ENCODE measurements around the gene CDKN2A.

CDKN2A gene

GRCh38 chr9:22026696-22027095 is 32.5 kb upstream of the CDKN2A start:
- H3K27me3 Mint-ChIP-seq = peaks cover 3% of the 10 kb centered on the region
- no peak for ATAC-seq
- no peak overlapping the region for H3K4me3 Mint-ChIP-seq
- no peak for DNase-seq
- H3K36me3 Mint-ChIP-seq (ENCODE audit: low read depth) = no peaks in the 10 kb centered on the region
- no peak overlapping the region for H3K27ac Mint-ChIP-seq
- H3K9me3 Mint-ChIP-seq = peaks cover 4% of the 10 kb centered on the region
- peaks cover 2% of the 10 kb centered on the region for H3K4me1 Mint-ChIP-seq

DNA sequence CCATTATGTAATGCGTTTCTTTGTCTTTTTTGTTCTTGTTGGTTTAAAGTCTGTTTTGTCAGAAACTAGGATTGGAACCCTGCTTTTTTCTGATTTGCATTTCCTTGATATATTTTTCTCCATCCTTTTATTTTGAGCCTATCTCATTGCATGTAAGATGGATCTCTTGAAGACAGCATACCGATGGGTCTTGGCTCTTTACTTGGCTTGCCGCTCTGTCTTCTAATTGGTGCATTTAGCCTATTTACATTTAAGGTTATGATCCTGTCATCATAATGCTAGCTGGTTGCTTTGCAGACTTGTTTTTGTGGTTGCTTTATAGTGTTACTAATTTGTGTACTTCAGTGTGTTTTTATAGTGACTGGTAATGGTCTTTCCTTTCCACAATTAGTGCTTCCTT is 28.2 kb upstream of the CDKN2A start:
- no peaks in the 10 kb centered on the region for H3K4me1 Mint-ChIP-seq
- no peak overlapping the region for H3K4me3 Mint-ChIP-seq
- H3K36me3 Mint-ChIP-seq (ENCODE audit: low read depth) = no peaks in the 10 kb centered on the region
- ATAC-seq (no peak), DNase-seq (no peak)
- H3K9me3 Mint-ChIP-seq = peaks cover 21% of the 10 kb centered on the region
- peaks cover 11% of the 10 kb centered on the region for H3K27me3 Mint-ChIP-seq
- no peak overlapping the region for H3K27ac Mint-ChIP-seq

GRCh38 chr9:22010866-22011625 is 16.9 kb upstream of the CDKN2A start:
- Mint-ChIP-seq H3K27ac (no peak overlapping the region), H3K4me3 (no peak overlapping the region), H3K36me3 (ENCODE audit: low read depth) (no peaks in the 10 kb centered on the region), H3K4me1 (peaks cover 12% of the 10 kb centered on the region), H3K27me3 (peaks cover 56% of the 10 kb centered on the region), H3K9me3 (no peaks in the 10 kb centered on the region)
- DNase-seq (peak; percentile 36), ATAC-seq (no peak)

- Mint-ChIP-seq H3K4me3 (peak overlapping the region; percentile 78), H3K9me3 (no peaks in the 10 kb centered on the region), H3K4me1 (peaks cover 25% of the 10 kb centered on the region), H3K36me3 (ENCODE audit: low read depth) (peaks cover 5% of the 10 kb centered on the region), H3K27me3 (peaks cover 71% of the 10 kb centered on the region), H3K27ac (no peak overlapping the region)
- DNase-seq (no peak), ATAC-seq (no peak)
These were observed 15.3 kb upstream of the CDKN2A start for GRCh38 chr9:22009506-22009867.

GRCh38 chr9:22008717-22009505 is 14.7 kb upstream of the CDKN2A start, which contains the start of gene CDKN2B:
Gene CDKN2B, minus strand, starts transcription at chr9:22009305. Its CDS starts 352 bp downstream, at chr9:22008953.
- peaks cover 25% of the 10 kb centered on the region for H3K4me1 Mint-ChIP-seq
- ATAC-seq = peak; percentile 88
- H3K27ac Mint-ChIP-seq = no peak within 1 kb of the TSS
- DNase-seq = peak; percentile 81
- H3K4me3 Mint-ChIP-seq = peak within 1 kb of the TSS; percentile 78
- peaks cover 76% of the 10 kb centered on the region for H3K27me3 Mint-ChIP-seq
- H3K36me3 Mint-ChIP-seq (ENCODE audit: low read depth) = peaks cover 5% of the 10 kb centered on the region
- H3K9me3 Mint-ChIP-seq = no peaks in the 10 kb centered on the region

DNA sequence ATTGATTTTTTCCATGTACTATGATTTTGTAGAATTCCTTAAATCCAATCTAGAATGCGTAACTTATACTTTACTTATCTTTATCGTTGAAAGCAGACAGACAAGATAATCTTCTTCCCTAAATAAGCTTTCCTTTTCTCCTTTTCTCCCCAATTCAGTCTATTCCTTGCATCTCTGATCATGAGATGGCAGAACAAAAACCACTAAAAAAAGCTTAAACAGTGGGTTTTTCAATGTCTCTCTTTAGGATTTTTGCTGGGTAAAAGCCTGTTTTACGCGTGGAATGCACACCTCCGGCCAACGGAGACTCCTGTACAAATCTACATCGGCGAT is 14.2 kb upstream of the CDKN2A start:
- no peaks in the 10 kb centered on the region for H3K9me3 Mint-ChIP-seq
- H3K27me3 Mint-ChIP-seq = peaks cover 78% of the 10 kb centered on the region
- H3K4me1 Mint-ChIP-seq = peaks cover 25% of the 10 kb centered on the region
- peaks cover 5% of the 10 kb centered on the region for H3K36me3 Mint-ChIP-seq (ENCODE audit: low read depth)
- DNase-seq = no peak
- no peak for ATAC-seq
- H3K27ac Mint-ChIP-seq = no peak overlapping the region
- H3K4me3 Mint-ChIP-seq = peak overlapping the region; percentile 78

- H3K27ac Mint-ChIP-seq = no peak overlapping the region
- peak overlapping the region; percentile 24 for H3K4me3 Mint-ChIP-seq
- no peaks in the 10 kb centered on the region for H3K9me3 Mint-ChIP-seq
- H3K36me3 Mint-ChIP-seq (ENCODE audit: low read depth) = peaks cover 5% of the 10 kb centered on the region
- H3K4me1 Mint-ChIP-seq = peaks cover 25% of the 10 kb centered on the region
- peaks cover 80% of the 10 kb centered on the region for H3K27me3 Mint-ChIP-seq
- ATAC-seq (peak; percentile 3), DNase-seq (no peak)
These were observed 11.8 kb upstream of the CDKN2A start for GRCh38 chr9:22005702-22006606.

GRCh38 chr9:22005021-22005701 is 11.0 kb upstream of the CDKN2A start:
- ATAC-seq (no peak), DNase-seq (no peak)
- Mint-ChIP-seq H3K9me3 (no peaks in the 10 kb centered on the region), H3K27me3 (peaks cover 76% of the 10 kb centered on the region), H3K36me3 (ENCODE audit: low read depth) (peaks cover 5% of the 10 kb centered on the region), H3K27ac (peak overlapping the region; percentile 26), H3K4me1 (peaks cover 22% of the 10 kb centered on the region), H3K4me3 (peak overlapping the region; percentile 24)

- peaks cover 13% of the 10 kb centered on the region for H3K4me1 Mint-ChIP-seq
- peaks cover 5% of the 10 kb centered on the region for H3K36me3 Mint-ChIP-seq (ENCODE audit: low read depth)
- no peak for ATAC-seq
- no peak for DNase-seq
- H3K9me3 Mint-ChIP-seq = no peaks in the 10 kb centered on the region
- H3K27ac Mint-ChIP-seq = no peak overlapping the region
- H3K4me3 Mint-ChIP-seq = no peak overlapping the region
- peaks cover 64% of the 10 kb centered on the region for H3K27me3 Mint-ChIP-seq
These were observed 7.8 kb upstream of the CDKN2A start for GRCh38 chr9:22002038-22002437.

DNA sequence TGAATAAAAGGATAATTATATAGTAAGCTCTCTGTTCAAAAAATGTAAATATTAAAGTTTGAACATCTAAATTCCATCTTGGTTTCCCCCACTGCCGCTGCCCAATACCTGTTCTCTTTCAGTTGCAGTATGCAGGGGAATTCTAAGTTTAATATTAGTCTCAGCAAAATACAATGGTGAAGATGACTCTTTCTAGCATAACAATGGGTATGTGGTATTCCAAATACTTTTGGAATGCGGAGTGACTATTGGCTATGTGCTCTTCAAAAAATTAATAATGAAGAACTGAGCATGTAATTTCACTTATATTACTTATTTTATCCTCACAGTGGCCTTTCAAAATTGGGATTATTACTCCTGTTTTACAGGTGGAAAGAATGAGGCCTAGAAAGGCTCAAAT is 3.8 kb upstream of the CDKN2A start:
- Mint-ChIP-seq H3K36me3 (ENCODE audit: low read depth) (no peaks in the 10 kb centered on the region), H3K4me3 (no peak overlapping the region), H3K27me3 (peaks cover 50% of the 10 kb centered on the region), H3K27ac (no peak overlapping the region), H3K4me1 (peaks cover 15% of the 10 kb centered on the region), H3K9me3 (no peaks in the 10 kb centered on the region)
- ATAC-seq = no peak
- no peak for DNase-seq

GRCh38 chr9:21997480-21997879 is 3.3 kb upstream of the CDKN2A start:
- Mint-ChIP-seq H3K4me3 (no peak overlapping the region), H3K4me1 (peaks cover 15% of the 10 kb centered on the region), H3K9me3 (no peaks in the 10 kb centered on the region), H3K27ac (no peak overlapping the region), H3K27me3 (peaks cover 48% of the 10 kb centered on the region), H3K36me3 (ENCODE audit: low read depth) (no peaks in the 10 kb centered on the region)
- no peak for ATAC-seq
- no peak for DNase-seq

GRCh38 chr9:21996858-21997257 is 2.7 kb upstream of the CDKN2A start:
- H3K9me3 Mint-ChIP-seq = no peaks in the 10 kb centered on the region
- peaks cover 42% of the 10 kb centered on the region for H3K27me3 Mint-ChIP-seq
- H3K36me3 Mint-ChIP-seq (ENCODE audit: low read depth) = no peaks in the 10 kb centered on the region
- no peak overlapping the region for H3K27ac Mint-ChIP-seq
- no peak for DNase-seq
- peaks cover 15% of the 10 kb centered on the region for H3K4me1 Mint-ChIP-seq
- no peak for ATAC-seq
- no peak overlapping the region for H3K4me3 Mint-ChIP-seq

- Mint-ChIP-seq H3K4me3 (peak overlapping the region; percentile 93), H3K27ac (no peak overlapping the region), H3K9me3 (no peaks in the 10 kb centered on the region), H3K4me1 (peaks cover 15% of the 10 kb centered on the region), H3K36me3 (ENCODE audit: low read depth) (no peaks in the 10 kb centered on the region), H3K27me3 (peaks cover 40% of the 10 kb centered on the region)
- no peak for DNase-seq
- ATAC-seq = no peak
These were observed 2.2 kb upstream of the CDKN2A start for GRCh38 chr9:21996438-21996837.

Data from activated naive CD8-positive, alpha-beta T cell treated with anti-CD3 and anti-CD28 coated beads, Interleukin-2, amount 50 U/mL, for 24 hours (primary cell).